ENCODE results near the gene NDUFS4.
"Not testable (repeated sequence)": the region's sequence is repeated elsewhere in the genome, so short reads cannot be mapped to it uniquely, and the experiment has no call there.

The NDUFS4 gene

DNA sequence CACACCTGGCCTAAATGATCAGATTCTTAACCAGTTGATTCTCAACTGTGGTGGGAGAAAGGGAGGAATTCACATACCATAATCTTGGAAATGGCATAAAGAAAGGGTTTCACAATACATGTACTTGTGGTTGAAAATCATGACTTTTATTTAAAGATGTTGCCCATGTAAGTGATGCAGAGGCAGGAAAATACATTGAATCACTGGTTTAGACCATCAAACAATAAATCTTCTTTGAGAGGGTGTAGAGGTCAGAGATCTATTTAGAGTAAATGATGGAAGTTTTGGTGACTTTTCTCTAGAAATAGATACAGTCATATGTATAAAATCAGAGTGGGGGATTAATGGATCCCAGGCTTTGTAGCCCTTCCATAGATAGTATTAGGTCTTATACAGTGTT is 15.4 kb downstream of the NDUFS4 start:
- no peak for DNase-seq (ENCODE audit: low read depth)

DNA sequence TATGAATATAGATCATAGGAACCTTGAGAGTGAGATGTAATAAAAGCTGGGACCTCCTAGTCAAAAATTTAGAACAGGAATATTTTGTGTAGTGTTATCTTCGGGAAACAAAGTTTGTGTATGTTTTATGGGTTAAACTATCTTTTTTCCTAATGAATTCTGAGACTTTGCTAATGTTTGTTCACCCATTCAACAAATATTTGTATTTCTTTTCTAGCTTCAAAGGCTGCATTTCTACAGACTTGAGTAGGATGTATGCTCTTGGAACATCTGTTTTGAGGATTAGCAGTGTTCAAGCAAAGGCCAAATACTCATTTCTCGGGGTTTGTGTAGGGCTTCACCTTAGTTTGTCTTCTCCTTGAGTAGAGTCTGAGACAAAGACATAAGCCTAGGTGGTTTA is 16.2 kb downstream of the NDUFS4 start:
- DNase-seq (ENCODE audit: low read depth), result no peak

DNA sequence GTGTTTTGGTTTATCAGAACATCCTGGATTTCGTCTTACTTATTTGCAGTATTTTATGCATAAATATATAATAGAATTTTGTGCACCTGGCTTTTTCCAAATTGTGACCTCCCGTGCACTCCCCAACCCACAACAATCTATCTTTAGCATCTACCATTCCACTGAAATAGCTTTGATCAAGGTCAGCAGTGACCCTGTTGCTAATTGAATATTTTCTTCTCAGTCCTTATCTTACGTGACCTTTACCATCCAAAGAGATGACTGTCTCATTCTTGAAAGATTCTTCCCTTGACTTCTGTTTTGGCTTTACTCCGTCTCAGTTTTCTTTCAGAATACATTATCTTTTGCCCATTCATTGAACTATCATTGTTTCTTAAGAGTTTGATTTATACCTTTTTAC is 18.4 kb downstream of the NDUFS4 start:
- DNase-seq (ENCODE audit: low read depth), result no peak

DNA sequence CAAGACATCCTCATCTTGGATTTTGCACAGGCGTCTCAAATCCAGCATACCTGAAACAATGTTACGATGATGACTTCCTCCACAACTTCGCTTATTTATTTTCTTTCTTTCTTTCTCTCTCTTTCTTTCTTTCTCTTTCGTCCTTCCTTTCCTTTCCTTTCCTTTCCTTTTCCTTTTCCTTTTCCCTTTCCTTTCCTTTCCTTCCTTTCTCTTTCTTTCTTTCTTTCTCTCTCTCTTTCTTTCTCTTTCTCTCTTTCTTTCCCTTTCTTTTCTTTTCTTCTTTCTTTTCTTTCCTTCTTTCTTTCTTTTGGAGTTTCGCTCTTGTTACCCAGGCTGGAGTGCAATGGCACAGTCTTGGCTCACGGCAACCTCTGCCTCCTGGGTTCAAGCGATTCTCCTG is 20.1 kb downstream of the NDUFS4 start:
- no peak for DNase-seq (ENCODE audit: low read depth)

DNA sequence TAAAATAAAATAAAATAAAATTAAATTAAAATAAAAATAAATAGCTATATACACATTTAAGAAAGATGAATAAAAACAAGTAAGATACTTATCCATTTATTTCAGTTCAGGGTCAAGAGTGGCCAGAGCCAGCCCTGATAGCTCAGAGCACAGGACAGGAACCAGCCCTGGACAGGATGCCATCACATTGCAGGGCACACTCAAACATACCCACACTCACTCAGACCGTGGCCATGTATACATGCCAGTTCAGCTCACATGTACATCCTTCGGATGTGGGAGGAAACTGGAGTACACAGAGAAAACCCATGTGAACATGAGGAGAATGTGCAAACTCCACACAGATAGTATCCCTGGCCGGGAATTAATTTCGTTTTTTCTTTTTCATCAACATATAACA is 21.8 kb downstream of the NDUFS4 start:
- DNase-seq (ENCODE audit: low read depth), result no peak

DNA sequence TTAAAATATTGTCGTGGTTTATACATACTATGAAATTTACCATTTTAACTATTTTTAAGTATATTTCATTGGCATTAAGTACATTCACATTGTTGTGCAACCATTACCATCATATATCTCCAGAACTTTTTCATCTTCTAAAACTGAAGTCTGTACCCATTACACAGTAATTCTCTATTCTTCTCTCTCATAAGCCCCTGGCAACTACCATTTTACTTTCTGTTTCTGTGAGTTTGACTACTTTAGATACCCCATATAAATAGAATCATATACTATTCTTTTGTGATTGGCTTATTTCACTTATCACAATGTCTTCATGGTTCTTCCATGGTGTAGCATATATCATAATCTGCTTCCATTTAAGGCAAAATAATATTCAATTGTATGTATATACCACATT is 30.3 kb downstream of the NDUFS4 start:
- no peak for DNase-seq (ENCODE audit: low read depth)

DNA sequence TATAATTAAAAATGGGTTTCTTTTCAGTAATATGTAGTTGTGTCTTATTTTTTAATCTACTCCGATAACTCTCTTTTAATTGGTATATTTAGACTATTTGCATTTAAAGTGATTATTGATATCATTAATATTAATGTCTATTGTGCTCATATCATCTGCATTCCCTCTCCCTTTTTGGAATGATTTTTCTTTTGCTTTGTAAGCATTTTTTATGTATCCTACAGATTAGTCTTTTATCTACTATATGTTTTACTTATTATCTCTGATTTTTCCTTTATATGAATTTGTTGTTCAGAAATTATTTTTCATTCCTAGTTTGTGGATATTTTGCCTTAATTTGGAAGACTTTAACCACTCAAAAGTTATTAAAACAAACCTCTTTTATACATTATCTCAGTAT is 34.0 kb downstream of the NDUFS4 start:
- DNase-seq (ENCODE audit: low read depth), result no peak

DNA sequence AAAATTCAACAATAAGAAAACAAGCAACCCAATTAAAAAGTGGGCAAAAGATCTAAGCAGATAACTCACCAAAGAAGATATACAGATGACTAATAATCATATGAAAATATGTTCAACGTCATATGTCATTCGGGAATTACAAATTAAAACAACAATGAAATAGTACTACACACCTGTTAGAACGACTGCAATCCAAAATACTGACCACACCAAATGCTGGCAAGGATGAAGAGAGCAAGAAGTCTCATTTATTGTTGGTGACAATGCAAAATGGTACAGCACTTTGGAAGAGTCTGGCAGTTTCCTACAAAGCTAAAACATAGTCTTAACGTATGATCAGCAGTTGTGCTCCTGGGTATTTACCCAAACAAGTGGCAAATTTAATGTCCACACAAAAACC is 37.5 kb downstream of the NDUFS4 start:
- DNase-seq (ENCODE audit: low read depth), result no peak

DNA sequence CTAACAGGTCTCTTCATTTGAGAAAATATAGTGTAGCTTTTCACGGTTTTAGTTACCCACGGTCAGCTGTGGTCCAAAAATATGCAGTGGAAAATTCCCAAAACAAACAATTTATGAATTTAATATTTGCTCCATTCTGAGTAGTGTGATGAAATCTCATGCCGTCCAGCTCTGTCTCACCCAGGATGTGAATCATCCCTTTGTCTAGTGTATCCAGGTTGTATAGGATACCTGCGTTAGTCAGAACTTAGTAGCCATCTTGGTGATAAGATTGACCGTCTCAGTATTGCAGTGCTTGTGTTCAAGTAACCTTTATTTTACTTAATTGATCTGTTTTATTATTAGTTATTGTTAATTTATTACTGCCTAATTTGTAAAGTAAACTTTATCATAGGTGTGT is 41.1 kb downstream of the NDUFS4 start:
- no peak for DNase-seq (ENCODE audit: low read depth)

DNA sequence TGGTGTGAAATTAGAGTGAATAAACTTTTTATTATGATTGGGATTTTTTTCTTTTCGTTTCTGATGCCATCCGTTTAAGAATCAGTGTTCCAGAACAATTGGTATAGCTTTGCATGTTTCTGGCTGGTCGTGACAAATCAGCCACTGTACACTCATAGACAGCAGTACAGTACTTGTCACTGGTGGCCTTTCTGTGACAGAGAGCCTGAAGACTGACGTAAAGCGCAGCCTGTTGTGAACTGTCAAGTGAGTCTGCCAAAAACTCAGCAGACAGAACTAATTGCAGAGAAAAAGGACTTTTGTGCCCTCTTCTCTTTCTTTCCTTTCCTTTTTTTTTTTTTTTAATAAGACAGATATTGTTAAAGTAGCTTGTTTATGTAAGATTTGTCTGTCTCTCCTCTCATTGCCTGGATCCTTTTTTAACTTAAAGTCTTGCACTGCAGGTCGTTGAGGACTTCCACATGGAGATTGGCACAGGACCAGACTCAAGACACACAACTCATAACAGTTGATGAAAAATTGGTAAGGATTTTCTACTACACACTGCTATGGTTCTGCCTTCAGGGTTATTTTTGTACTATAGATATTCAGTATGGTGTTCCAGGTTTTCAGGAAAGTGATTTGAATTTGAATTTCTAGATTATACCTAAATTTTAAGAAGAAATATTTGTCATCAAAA is 42.7 kb downstream of the NDUFS4 start:
- no peak for DNase-seq (ENCODE audit: low read depth)

DNA sequence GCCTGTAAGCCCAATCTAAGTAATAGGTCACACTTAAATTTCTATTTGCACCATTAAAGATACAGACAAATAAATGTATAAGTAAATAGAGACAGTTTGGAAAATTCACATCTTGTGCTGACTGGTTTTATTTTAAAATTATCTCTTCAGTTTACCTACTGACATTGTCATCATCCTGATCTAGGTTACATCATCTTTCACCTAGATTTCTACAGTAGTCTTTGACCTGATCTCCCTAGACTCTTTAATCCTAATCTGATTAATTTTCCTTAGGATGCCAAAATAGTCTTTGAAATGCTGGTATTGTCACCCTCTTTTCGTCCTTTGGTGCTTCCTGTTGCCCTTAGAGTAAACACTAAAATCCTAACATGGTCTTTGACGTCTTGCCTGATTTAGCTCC is 43.9 kb downstream of the NDUFS4 start:
- no peak for DNase-seq (ENCODE audit: low read depth)

DNA sequence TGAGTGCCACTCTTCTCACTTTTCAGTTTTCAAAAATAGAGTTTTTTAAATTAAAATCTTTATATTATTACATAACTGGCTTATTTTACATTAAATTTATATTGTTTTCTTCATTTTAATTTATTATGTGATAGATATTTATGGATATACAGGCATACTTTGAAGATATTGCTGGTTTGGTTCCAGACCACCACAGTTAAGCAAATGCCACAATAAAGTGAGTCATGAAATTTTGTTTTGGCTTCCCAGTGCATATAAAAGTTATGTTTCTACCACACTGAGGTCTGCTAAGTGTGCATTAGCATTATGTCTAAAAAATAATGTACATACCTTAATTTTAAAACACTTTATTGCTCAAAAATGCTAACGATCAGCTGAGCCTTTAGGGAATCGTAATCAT is 47.4 kb downstream of the NDUFS4 start:
- DNase-seq (ENCODE audit: low read depth), result no peak

DNA sequence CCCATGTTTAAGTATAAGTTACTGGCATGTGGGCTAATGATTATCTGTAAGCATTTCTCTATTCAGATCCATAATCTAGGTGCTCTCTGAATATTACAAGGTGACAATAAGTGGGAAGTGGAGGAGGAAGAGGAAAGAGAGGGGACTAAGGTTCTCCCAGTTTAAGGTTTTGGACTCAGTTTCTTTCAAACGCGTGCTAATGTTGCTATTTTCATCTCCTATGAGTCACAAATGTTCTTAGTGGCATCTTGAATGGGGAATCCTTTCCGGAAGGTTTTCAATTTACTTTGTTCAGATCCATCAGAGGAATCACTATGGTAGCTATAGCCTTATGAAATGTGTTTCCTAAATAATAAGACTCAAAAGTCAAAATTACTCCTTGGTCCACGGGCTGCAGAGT is 48.5 kb downstream of the NDUFS4 start:
- not testable (repeated sequence) for DNase-seq (ENCODE audit: low read depth)

DNA sequence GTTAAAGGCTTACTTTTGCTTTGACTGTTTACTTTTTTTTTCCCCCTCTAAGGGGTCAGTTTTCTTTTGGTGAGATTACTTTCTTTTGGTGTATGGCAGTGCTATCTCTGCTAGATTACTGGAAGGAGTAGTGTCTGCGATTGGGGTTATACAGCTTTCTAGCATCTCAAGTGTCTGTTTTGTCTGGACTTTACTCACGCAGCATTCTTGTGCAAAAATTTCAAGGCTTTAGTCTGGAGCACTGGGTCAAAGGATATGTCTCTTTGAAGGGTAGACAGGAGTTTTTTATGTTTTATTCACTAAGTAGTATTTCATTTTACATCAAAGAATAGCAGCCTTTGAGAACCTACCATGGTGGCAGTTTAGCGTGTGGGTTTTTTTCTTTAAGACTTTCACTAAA is 52.6 kb downstream of the NDUFS4 start:
- no peak for DNase-seq (ENCODE audit: low read depth)

DNA sequence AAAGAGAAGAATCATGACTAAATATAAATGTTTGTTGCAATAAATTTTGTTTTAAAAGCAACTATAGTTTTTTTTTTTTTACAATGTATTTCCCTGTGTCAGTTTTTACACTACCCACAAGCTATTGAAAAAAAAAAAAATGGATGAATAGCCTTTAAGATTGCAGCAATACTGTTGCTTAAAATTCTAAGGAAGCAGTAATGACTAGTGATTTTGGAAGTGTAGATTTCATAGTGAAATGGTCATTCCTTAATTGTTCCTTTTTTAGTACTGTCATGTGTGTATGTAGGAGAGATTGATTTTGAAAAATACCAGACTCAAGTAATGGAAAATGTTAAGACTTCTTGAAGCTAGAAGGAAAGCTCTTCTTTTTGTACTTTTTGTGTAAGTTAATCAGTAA is 53.1 kb downstream of the NDUFS4 start:
- no peak for DNase-seq (ENCODE audit: low read depth)

DNA sequence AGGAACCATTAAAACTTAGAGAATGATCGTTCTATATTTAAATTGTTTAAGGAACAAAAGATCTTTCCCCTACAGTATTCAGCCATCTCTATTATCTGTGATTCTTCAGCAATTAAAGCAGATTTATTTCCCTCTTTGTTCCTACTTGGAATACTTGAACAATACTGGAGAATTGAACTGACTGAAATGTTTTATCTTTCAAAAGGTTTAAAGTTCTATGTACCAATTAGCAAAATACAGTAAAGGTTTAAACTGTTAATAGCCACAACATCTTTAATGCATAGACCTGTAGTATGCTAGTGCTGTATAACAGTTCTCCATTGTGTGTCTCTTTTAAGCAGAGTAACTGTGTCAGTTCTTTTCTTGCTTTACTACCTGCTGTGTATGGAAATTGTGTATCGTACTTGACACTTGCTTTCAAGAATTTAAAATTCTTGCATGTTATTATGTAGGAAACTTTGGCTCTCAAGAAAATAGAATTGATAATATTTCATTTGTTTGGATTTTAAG is 54.0 kb downstream of the NDUFS4 start:
- DNase-seq (ENCODE audit: low read depth), result no peak

DNA sequence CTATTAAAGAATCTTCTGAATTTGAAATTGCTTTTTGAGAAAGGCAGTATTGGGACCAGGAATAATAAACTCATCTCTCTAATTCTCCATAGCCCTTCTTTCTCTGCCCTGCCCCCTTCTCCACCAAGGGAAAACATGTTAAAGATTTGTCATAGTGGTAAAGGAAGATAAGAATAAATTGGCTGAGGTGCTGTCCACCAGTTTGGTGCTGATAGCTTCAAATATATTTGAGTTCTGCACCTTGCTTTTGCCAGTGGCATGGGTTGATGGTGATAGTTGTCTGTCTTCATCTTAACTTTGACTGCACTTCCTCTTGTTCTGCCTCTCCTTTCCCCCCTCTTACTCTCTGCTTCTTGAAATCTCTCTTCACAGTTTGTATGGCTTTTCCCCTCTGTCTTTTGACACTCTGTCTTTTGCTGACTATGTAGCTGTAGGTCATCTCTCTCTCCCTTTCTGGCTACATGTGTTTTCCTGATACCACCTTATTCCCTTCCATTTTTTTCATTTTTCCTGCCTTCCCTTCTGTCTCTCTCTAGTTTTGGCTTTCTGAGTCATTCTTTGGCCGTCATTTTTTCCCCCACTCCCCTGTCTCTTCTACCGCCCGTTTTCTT is 56.6 kb downstream of the NDUFS4 start:
- DNase-seq (ENCODE audit: low read depth), result no peak

DNA sequence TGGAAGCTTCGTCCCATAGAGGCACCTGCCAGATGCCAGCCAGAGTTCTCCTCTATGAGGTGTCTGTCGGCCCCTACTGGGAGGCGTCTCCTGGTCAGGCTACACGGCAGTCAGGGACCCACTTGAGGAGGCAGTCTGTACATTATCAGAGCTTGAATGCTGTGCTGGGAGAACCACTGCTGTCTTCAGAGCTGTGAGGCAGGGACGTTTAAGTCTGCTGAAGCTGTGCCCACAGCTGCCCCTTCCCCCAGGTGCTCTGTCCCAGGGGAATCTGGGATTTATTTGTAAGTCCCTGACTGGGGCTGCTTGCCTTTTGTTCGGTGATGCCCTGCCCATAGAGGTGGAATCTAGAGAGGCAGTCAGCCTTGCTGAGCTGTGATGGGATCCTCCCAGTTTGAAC is 70.8 kb downstream of the NDUFS4 start:
- no peak for DNase-seq (ENCODE audit: low read depth)

DNA sequence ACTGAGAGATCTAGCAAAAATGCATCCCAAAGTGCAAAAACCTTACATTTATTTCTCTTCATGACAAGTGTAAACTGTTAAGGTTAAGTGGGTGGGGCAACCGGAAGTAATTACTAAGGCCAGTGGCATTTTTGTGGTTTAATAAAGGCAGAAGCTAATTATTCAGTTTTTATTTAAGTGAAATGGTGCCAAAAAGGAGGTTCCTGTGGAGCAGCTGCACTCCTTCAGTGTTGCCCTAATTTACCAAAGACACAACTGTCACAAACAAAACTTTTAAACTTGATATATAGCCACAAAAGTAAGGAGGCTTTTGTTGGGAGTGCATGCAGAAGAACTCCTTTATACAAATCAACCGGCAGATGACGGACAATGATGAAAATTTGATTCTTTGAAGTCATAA is 81.6 kb downstream of the NDUFS4 start:
- no peak for DNase-seq (ENCODE audit: low read depth)

DNA sequence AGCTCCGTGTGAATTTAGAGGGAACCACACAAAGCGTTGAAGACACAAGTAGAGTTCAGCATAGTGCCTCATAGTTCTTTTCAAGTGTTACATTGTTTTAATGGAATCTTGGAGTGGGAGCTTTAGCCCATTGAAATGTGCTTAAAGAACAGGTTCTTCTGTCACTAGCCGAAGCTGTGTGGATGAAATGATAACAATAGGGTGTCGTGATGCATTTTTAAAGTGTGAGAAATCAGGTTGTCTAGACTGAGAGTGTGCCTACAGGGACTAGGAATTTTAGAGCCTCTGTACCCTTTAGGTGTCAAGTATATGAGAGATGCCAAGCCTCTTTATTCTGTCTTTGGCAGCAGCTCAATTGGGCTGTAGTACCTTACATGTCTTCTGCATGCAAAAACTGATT is 83.0 kb downstream of the NDUFS4 start:
- no peak for DNase-seq (ENCODE audit: low read depth)

DNA sequence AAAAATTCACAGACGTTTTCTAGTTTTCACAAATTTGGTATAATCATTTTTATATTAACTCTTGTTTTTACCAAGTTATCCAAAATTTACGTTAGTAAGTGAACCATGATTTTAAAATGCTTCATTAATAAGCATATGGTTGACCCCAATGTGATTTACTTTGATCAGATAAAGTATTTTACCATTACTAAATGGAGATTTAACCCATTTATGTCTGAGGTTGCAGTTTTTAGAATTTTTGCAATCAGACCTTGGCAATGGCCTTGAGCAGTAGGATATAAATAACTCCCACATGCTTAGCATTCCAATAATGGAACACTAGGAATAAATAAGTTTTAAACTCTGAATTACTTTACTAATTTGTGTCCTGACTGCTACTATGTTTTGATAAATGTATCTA is 84.6 kb downstream of the NDUFS4 start:
- DNase-seq (ENCODE audit: low read depth), result no peak

DNA sequence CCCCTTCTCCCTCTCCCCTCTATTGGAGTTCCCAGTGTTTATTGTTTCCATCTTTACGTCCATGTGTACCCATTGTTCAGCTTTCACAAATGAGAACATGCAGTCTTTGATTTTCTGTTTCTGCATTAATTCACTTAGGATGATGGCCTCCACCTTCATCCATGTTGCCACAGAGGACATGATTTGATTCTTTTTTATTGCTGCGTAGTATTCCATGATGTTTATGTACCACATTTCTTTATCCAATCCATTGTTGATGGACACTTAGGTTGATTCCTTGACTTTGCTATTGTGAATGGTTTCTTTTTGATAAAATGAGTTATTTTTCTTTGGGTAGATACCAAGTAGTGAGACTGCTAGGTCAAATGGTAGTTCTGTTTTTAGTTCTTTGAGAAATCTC is 88.9 kb downstream of the NDUFS4 start:
- DNase-seq (ENCODE audit: low read depth), result no peak

DNA sequence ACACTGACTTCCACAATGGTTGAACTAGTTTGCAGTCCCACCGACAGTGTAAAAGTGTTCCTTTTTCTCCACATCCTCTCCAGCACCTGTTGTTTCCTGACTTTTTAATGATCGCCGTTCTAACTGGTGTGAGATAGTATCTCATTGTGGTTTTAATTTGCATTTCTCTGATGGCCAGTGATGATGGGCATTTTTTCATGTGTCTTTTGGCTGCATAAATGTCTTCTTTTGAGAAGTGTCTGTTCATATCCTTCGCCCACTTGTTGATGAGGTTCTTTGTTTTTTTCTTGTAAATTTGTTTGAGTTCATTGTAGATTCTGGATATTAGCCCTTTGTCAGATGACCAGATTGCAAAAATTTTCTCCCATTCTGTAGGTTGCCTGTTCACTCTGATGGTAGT is 100.1 kb downstream of the NDUFS4 start:
- DNase-seq (ENCODE audit: low read depth), result not testable (repeated sequence)

DNA sequence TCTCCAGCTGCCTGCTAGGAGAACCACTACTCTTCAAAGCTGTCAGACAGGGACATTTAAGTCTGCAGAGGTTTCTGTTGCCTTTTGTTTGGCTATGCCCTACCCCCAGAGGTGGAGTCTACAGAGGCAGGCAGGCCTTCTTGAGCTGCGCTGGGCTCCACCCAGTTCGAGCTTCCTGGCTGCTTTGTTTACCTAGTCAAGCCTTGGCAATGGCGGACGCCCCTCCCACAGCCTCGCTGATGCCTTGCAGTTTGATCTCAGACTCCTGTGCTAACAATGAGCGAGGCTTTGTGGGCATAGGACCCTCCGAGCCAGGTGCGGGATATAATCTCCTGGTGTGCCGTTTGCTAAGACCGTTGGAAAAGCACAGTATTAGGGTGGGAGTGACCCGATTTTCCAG is 104.9 kb downstream of the NDUFS4 start:
- not testable (repeated sequence) for DNase-seq (ENCODE audit: low read depth)
